ENCODE results near the gene TIPRL. TPM values are rescaled to one million over a fixed set of nuclear protein-coding genes. Genes with fewer than 3 reads are reported as not detected.

TIPRL gene
- total RNA-seq, 6 donors from 2014 or later, result 7.2 to 26.1 (median 18.4) TPM

GRCh38 chr1:168190403-168190802, 11.6 kb downstream of the TIPRL start:
- no peak for ATAC-seq (ENCODE audit: low FRiP score in 2 of 2)
- Histone ChIP-seq H3K4me3 (no peak overlapping the region), H3K27me3 (no peaks in the 10 kb centered on the region), H3K36me3 (peaks cover 12 to 72% (median 24%) of the 10 kb centered on the region in 4 donors), H3K9me3 (no peaks in the 10 kb centered on the region), H3K4me1 (no peaks in the 10 kb centered on the region), H3K27ac (no peak overlapping the region)
- DNase-seq, result no peak
- WGBS, 2 donors, result 73 to 74% methylated on average over 2 of the region's 2 CpGs
- TF ChIP-seq POLR2A (IDR thresholded peaks at IDR 0.05) (no peak), POLR2AphosphoS5 (IDR thresholded peaks at IDR 0.05) (no peak), EP300 (IDR thresholded peaks at IDR 0.05) (no peak), CTCF (IDR thresholded peaks at IDR 0.05) (no peak)

- Histone ChIP-seq H3K4me3 (no peak overlapping the region), H3K27ac (no peak overlapping the region), H3K4me1 (no peaks in the 10 kb centered on the region), H3K27me3 (no peaks in the 10 kb centered on the region), H3K36me3 (peaks cover 22 to 83% (median 35%) of the 10 kb centered on the region in 4 donors), H3K9me3 (no peaks in the 10 kb centered on the region)
- DNase-seq (no peak), ATAC-seq (ENCODE audit: low FRiP score in 2 of 2) (no peak)
- WGBS, 2 donors, result 92 to 97% methylated on average over 4 of the region's 4 CpGs
- TF ChIP-seq POLR2A (IDR thresholded peaks at IDR 0.05), result no peak
- no peak for TF ChIP-seq POLR2AphosphoS5 (IDR thresholded peaks at IDR 0.05)
- no peak for TF ChIP-seq EP300 (IDR thresholded peaks at IDR 0.05)
- TF ChIP-seq CTCF (IDR thresholded peaks at IDR 0.05), result no peak
Observed at GRCh38 chr1:168195199-168196135, 16.7 kb downstream of the TIPRL start.

- 62 to 67% methylated on average over 3 of the region's 3 CpGs for WGBS, 2 donors
- TF ChIP-seq POLR2AphosphoS5 (IDR thresholded peaks at IDR 0.05), result no peak
- TF ChIP-seq EP300 (IDR thresholded peaks at IDR 0.05), result no peak
- TF ChIP-seq POLR2A (IDR thresholded peaks at IDR 0.05), result no peak
- TF ChIP-seq CTCF (IDR thresholded peaks at IDR 0.05), result no peak
- H3K36me3 ChIP-seq, result peaks cover 15 to 70% (median 23%) of the 10 kb centered on the region in 4 donors
- no peak overlapping the region for H3K4me3 ChIP-seq
- ATAC-seq (ENCODE audit: low FRiP score in 2 of 2) (no peak), DNase-seq (no peak)
- H3K4me1 ChIP-seq, result no peaks in the 10 kb centered on the region
- no peak overlapping the region for H3K27ac ChIP-seq
- H3K27me3 ChIP-seq, result no peaks in the 10 kb centered on the region
- no peaks in the 10 kb centered on the region for H3K9me3 ChIP-seq
Observed at GRCh38 chr1:168199056-168199455, 20.3 kb downstream of the TIPRL start.

GRCh38 chr1:168202941-168203654, 24.3 kb downstream of the TIPRL start:
- 58 to 75% methylated on average over 1 of the region's 1 CpG for WGBS, 2 donors
- DNase-seq (no peak), ATAC-seq (ENCODE audit: low FRiP score in 2 of 2) (peak in 1 of 2 donors; percentile 58)
- Histone ChIP-seq H3K4me1 (no peaks in the 10 kb centered on the region), H3K4me3 (no peak overlapping the region), H3K27ac (no peak overlapping the region), H3K36me3 (peaks cover 3 to 41% (median 16%) of the 10 kb centered on the region in 4 donors), H3K27me3 (no peaks in the 10 kb centered on the region), H3K9me3 (no peaks in the 10 kb centered on the region)
- TF ChIP-seq POLR2AphosphoS5 (IDR thresholded peaks at IDR 0.05) (no peak), EP300 (IDR thresholded peaks at IDR 0.05) (no peak), CTCF (IDR thresholded peaks at IDR 0.05) (no peak), POLR2A (IDR thresholded peaks at IDR 0.05) (no peak)

Measured in upper lobe of left lung (tissue), 6 donors.